A172 (cell line): ENCODE data around the gene MYO9A. TPM values are rescaled to one million over a fixed set of nuclear protein-coding genes. Genes with fewer than 3 reads are reported as not detected.

Experiments
- DNase-seq: peaks from one replicate; pipeline ENCODE4 v3.0.0-alpha.2; 2015; ENCODE audit warnings: low spot score
- total RNA-seq: library from RNA; depleted of rRNA; stranded (reverse); fragments of >200 nt; shearing (Covaris generic); gene quantifications from 2 replicates; pipeline ENCODE4 v1.2.3, GENCODE V29; 2014

The MYO9A gene
- total RNA-seq, 1 experiment from 2014 or later = 18.4 TPM

DNA sequence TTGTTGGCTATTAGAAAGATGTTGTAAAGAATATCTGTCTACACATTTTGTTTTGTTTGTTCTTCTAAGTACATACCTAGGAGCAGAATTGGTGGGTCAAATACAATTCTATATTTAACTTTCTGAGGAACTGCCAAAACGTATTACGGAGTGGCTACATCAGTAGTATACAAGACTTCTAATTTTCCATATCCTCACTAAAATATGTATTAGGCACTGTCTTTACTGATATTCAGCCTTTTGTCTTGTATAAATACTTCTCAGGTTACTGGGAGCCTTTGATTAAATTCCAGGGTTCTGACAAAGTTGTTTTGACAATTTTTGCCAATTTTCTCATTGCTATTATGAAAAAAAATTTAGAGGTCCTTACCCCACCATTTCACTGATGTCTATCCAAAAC is 160.9 kb downstream of the MYO9A start:
- no peak for DNase-seq

DNA sequence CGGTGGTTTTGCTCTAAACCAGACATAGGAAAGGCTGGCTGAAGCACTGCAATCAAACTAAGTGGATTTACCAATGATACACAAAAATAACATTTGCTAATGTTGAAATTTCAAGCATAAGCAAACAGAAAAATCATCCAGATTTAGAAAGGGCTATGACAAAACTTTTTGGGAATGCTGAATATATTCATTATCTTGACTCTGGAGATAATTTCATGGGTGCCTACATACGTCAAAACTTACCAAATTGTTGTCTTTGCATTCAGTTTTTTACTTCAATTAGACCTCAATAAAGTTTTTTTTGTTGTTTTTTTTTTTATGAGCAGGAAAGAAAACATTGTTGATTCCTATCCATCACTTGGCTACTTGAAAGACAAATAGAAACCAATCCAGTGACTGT is 166.8 kb downstream of the MYO9A start:
- DNase-seq = no peak

DNA sequence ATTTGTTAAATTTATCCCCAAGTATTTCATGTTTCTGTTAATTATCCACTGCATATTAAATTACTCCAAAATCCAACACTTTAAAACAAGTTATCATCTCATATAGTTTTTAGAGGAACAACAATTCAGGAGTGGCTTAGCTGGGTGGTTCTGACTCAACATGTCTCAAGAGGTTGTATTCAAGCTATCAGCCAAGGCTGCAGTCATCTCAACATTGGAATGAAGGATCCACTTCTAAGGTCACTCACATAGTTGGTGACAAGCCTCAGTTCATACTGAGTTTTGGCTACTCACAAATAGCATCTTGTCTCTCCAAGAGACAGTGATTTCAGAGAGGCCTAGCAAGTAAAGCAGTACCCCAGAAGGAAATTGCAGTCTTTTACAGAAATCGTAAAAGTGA is 172.9 kb downstream of the MYO9A start:
- no peak for DNase-seq

- DNase-seq = no peak
Measured at GRCh38 chr15:71943806-71944205, 174.1 kb downstream of the MYO9A start.

GRCh38 chr15:71939981-71940588 is 177.9 kb downstream of the MYO9A start:
- no peak for DNase-seq

DNA sequence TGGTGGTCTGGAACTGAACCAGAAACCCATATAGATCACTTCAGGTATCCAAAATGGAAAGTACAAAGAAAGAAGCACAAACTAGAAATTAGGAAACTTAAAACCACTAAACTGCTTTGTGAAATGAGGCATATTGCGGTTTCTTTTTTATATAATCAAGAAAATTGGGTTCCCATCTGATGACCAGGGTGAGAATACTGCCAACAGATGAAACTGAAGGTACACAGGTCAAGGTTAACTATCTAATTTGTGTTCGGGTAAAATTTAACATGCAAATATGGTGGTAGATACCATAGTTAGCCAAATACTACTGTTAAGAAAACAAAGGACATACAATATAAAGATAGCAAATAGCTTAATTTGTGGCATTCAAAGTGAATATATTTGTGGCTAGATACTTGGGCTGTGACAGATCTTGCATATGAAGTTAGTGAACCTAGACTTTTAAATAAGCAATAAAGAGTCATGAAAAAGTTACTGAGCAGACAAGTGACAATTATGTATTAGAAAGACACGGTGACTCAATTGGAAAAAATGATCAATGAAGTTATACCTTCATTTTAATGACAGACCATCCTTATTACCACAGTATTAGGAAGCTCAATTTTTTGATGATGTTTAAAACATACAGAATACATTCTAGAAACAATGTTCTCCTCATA is 180.2 kb downstream of the MYO9A start:
- DNase-seq = no peak

DNA sequence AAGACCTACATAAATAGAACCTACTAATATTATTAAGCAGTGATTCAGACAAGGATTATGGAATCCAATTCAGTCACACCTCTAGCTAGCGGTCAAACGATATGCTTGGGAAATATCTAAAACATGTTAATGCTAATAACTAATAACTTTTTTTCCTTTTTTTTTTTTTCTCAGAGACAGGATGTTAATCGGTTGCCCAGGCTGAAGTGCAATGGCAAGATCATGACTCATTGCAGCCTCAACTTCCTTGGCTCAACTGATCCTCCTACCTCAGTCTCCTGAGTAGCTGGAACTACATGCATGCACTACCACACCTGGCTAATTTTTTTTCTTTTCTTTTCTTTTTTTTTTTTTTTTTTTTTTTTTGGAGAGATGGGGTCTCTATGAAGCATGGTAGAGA is 183.5 kb downstream of the MYO9A start:
- no peak for DNase-seq

DNA sequence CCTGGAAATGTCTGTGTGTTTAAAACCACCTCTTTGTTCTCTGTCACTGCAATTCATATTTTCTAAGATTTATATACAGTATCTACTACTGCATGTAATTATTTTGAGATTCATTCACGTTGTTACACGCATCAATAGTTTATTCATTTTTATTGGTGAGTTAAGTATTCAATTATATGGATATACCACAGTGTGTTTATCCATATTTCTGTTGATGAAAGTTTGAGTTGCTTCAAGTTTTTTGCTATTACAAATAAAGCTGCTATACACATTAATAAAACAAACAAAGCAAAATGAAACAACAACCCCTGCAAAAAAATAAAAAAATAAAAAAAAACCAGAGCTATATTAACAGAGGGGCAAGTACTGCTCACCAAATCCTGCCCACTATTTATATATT is 185.3 kb downstream of the MYO9A start:
- no peak for DNase-seq

GRCh38 chr15:71931261-71931660 is 186.7 kb downstream of the MYO9A start:
- DNase-seq = no peak

DNA sequence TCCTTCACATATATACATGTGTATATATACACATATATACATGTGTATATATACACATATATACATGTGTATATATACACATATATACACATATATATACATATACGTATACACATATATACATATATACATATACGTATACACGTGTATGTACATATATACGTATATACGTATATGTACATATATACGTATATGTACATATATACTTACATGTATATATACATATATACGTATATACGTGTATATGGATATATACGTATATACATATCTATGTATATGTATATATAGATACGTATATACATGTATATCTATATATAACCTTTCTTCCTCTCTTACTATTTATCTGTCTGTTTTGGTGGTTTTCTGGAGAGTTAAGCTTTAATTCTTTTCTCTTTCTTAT is 192.8 kb downstream of the MYO9A start:
- no peak for DNase-seq

DNA sequence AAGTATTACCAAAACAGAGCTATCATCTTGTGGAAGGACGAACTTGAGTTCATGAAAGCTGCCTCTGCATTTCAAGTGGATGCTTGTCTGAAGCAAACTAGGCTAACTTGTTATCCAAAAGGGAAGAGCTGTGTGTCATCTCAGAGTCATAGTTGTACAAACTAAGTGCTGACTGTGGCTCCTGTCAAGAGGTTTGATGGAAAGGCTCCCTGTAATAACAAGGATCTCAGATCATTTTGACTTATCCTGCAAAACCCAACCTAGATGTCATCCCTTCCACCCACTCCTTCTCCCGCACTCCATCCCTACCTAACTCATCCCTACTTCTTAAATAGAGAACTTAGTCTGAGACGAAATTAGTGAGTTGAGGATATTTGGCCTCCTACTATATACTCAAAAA is 196.8 kb downstream of the MYO9A start:
- DNase-seq = no peak

DNA sequence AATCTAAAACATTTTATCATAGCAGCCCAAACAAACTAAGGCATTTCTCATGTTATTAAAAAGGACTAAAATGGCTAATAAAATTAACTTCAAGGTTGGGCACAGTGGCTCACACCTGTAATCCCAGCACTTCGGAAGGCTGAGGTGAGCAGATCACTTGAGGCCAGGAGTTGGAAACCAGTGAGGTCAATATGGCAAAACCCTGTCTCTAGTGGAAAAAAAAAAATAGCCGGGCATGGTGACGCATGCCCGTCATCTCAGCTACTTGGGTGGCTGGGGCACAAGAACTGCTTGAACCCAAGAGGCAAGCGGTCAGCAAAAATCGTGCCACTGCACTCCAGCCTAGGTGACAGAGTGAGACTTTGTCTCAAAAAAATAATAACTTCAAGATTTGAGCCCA is 197.4 kb downstream of the MYO9A start:
- no peak for DNase-seq

GRCh38 chr15:71916834-71917233 is 201.1 kb downstream of the MYO9A start:
- no peak for DNase-seq

- no peak for DNase-seq
Measured at GRCh38 chr15:71914092-71914491, 203.9 kb downstream of the MYO9A start.

- DNase-seq = no peak
Measured at GRCh38 chr15:71899674-71900073, 218.3 kb downstream of the MYO9A start.

GRCh38 chr15:71893691-71894090 is 224.3 kb downstream of the MYO9A start:
- no peak for DNase-seq

GRCh38 chr15:71892335-71892734 is 225.6 kb downstream of the MYO9A start:
- no peak for DNase-seq

GRCh38 chr15:71891026-71891425 is 226.9 kb downstream of the MYO9A start:
- no peak for DNase-seq

DNA sequence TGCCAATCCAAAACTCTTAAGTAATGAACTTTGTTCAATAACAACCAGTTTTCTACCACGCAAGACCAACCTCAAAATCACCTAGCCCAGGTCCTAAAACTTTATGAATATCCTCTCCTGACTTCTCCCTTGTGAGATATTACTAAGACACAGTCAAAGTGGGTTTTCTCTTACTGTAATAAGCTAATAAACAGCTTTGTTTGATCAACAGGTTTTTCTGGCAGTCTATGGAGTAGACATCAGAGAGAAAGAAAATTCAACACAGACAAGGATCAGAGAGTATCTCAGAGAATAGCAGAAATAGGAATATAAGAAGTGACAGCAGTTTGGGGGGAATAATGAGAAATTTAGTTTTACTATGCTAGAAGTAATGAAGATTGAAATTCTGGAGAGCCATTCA is 228.0 kb downstream of the MYO9A start:
- DNase-seq = no peak

DNA sequence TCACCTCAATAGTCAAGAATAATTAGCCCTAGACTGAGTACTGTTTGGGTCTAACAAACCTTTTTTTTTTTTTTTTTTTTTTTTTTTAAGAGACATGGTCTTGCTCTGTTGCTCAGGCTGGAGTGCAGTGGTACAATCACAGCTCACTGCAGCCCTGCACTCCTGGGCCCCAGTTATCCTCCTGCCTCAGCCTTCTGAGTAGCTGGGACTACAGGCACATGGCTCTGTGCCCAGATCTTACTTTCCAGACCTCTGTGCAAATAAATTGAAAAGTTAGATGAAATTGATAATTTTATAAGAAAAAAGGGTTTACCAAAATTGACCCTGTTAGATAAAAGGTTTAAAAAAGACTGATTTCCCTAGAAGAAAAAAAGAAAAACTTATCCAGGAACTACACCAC is 228.6 kb downstream of the MYO9A start:
- no peak for DNase-seq

DNA sequence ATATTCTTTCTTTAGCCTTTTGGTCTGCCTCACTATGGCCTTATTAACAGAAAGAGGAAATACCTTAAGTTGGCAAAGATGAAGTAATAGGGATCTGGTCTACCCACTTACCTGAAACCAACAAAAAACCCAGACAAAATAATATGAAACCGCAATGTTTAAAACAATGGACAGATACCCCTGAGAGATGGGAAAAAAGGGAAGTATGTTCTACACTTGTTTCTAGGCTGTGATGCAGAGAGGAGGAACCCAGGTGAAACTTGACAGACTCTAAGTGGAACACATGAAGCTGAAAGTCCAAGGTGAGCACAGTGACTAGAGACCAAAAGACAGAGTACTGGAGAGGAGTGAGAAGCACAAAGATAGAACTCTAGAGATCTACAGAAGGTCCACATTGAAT is 229.2 kb downstream of the MYO9A start:
- DNase-seq = no peak

DNA sequence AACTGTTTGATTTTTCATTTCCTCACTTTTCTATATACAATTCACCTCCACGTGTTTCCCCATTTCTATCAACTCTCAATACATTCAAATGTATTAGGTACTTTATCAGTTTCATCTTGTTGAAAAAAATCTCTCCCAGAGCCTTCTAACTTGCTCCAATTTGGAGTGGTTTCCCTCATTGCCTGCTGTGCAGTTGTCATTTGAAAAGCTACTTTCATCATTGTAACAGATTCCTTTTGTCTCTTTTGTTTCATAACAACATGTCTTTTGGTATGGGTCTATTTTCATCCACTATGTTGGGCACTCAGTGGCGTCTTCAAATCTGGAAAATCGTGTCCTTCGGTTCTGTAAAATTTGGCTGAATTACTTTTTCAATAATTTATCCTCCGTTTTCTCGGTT is 232.6 kb downstream of the MYO9A start:
- DNase-seq = no peak

GRCh38 chr15:71883447-71883846 is 234.5 kb downstream of the MYO9A start:
- no peak for DNase-seq

GRCh38 chr15:71880276-71880675 is 237.7 kb downstream of the MYO9A start:
- no peak for DNase-seq
